HEK293 (cell line): Measurements from ENCODE around the gene NUMB.
"Not testable (repeated sequence)": the region's sequence is repeated elsewhere in the genome, so short reads cannot be mapped to it uniquely, and the experiment has no call there.

ENCODE experiments used
- CTCF ChIA-PET: fragments of 350-600 bp; formaldehyde crosslinking; extraction: SDS; loops from one replicate; lab custom pipeline; 2021; ENCODE audit warnings: antibody characterized with exemption; lab: Yijun Ruan, JAX
- POLR2A ChIA-PET: fragments of 300-600 bp; formaldehyde crosslinking; extraction: SDS; loops from one replicate; lab custom pipeline; 2020; ENCODE audit warnings: antibody characterized with exemption, inconsistent platforms; lab: Yijun Ruan, JAX
- H3K27ac ChIP-seq: fragments of 200-500 bp; sonication (Bioruptor generic); 2 replicates; pipeline ENCODE4 v1.5.1; 2014; ENCODE audit warnings: low read depth, low read length, control low read depth, inconsistent platforms; ENCODE audit errors: extremely low read depth
- H3K36me3 ChIP-seq, 2 experiments: fragments of 200-500 bp in 1 of 2; sonication (Bioruptor generic) in 1 of 2; 1 replicate in 1 of 2; 2 replicates in 1 of 2; pipeline ENCODE4 v1.5.1; 2014 to 2017; ENCODE audit warnings: inconsistent platforms in 2 of 2, low read length in 2 of 2; ENCODE audit not compliant: control insufficient read depth in 2 of 2, insufficient read depth in 1 of 2
- H3K4me1 ChIP-seq: fragments of 200-500 bp; sonication (Bioruptor generic); 2 replicates; pipeline ENCODE4 v1.5.1; 2014; ENCODE audit warnings: mild to moderate bottlenecking, low read length, inconsistent platforms; ENCODE audit not compliant: control insufficient read depth, insufficient read depth
- H3K4me3 ChIP-seq: 2 replicates; pipeline ENCODE4 v1.5.1; 2011; ENCODE audit warnings: low read depth, mild to moderate bottlenecking, control low read depth, low read length, moderate library complexity
- H3K9me3 ChIP-seq: fragments of 200-500 bp; sonication (Bioruptor generic); 2 replicates; pipeline ENCODE4 v1.5.1; 2014; ENCODE audit warnings: low read depth, low read length, inconsistent platforms; ENCODE audit not compliant: control insufficient read depth, insufficient read depth
- ELK4 ChIP-seq: IDR thresholded peaks from 2 replicates; pipeline ENCODE4 v1.6.1; 2011; ENCODE audit warnings: mild to moderate bottlenecking, low read depth, low read length, borderline replicate concordance
- HOXC10 ChIP-seq: sonication (generic); formaldehyde crosslinking; IDR thresholded peaks from 2 replicates; pipeline ENCODE4 v1.8.1; 2023; ENCODE audit warnings: mild to moderate bottlenecking, missing genetic modification reagents
- PRDM1 ChIP-seq: fragments of 450-650 bp; formaldehyde crosslinking; IDR thresholded peaks from 2 replicates; pipeline ENCODE4; 2016; ENCODE audit warnings: missing biosample characterization, missing genetic modification characterization
- PRDM10 ChIP-seq: fragments of 450-650 bp; formaldehyde crosslinking; IDR thresholded peaks from 2 replicates; pipeline ENCODE4 v1.5.1; 2016; ENCODE audit warnings: missing biosample characterization, missing genetic modification characterization
- SCRT2 ChIP-seq: fragments of 450-650 bp; formaldehyde crosslinking; IDR thresholded peaks from 2 replicates; pipeline ENCODE4 v1.5.1; 2016; ENCODE audit warnings: missing biosample characterization, missing genetic modification characterization
- YY2 ChIP-seq: fragments of 450-650 bp; formaldehyde crosslinking; IDR thresholded peaks from 2 replicates; pipeline ENCODE4 v1.5.1; 2016; ENCODE audit warnings: missing biosample characterization, missing genetic modification characterization
- ZBTB17 ChIP-seq: fragments of 450-650 bp; formaldehyde crosslinking; IDR thresholded peaks from 2 replicates; pipeline ENCODE4 v1.5.1; 2016; ENCODE audit warnings: missing biosample characterization, missing genetic modification characterization
- ZBTB44 ChIP-seq: fragments of 450-650 bp; IDR thresholded peaks from 2 replicates; pipeline ENCODE4 v1.5.1; 2018; ENCODE audit warnings: missing biosample characterization, mild to moderate bottlenecking, missing genetic modification characterization
- ZNF10 ChIP-seq: fragments of 450-650 bp; formaldehyde crosslinking; IDR thresholded peaks from 2 replicates; pipeline ENCODE4 v1.5.1; 2017; ENCODE audit warnings: missing biosample characterization, missing genetic modification characterization
- ZNF146 ChIP-seq: fragments of 450-650 bp; formaldehyde crosslinking; IDR thresholded peaks from 2 replicates; pipeline ENCODE4 v1.5.1; 2016; ENCODE audit warnings: missing biosample characterization, missing genetic modification characterization
- ZNF202 ChIP-seq: fragments of 450-650 bp; formaldehyde crosslinking; IDR thresholded peaks from 2 replicates; pipeline ENCODE4 v1.5.1; 2016; ENCODE audit warnings: missing biosample characterization, missing genetic modification characterization, borderline replicate concordance
- ZNF311 ChIP-seq: fragments of 450-650 bp; formaldehyde crosslinking; IDR thresholded peaks from 2 replicates; pipeline ENCODE4 v1.5.1; 2017; ENCODE audit warnings: missing biosample characterization, missing genetic modification characterization, borderline replicate concordance
- ZNF394 ChIP-seq: fragments of 450-650 bp; formaldehyde crosslinking; IDR thresholded peaks from 2 replicates; pipeline ENCODE4 v1.5.1; 2016; ENCODE audit warnings: missing biosample characterization, missing genetic modification characterization, mild to moderate bottlenecking, moderate library complexity, borderline replicate concordance
- ZNF423 ChIP-seq: fragments of 450-650 bp; formaldehyde crosslinking; IDR thresholded peaks from 2 replicates; pipeline ENCODE4 v1.5.1; 2016; ENCODE audit warnings: missing biosample characterization, missing genetic modification characterization
- ZNF580 ChIP-seq: fragments of 450-650 bp; formaldehyde crosslinking; IDR thresholded peaks from 2 replicates; pipeline ENCODE4 v1.5.1; 2016; ENCODE audit warnings: missing biosample characterization, missing genetic modification characterization
- ZNF600 ChIP-seq: fragments of 450-650 bp; formaldehyde crosslinking; IDR thresholded peaks from 2 replicates; pipeline ENCODE4 v1.5.1; 2016; ENCODE audit warnings: missing biosample characterization, missing genetic modification characterization
- ZNF623 ChIP-seq: fragments of 450-650 bp; formaldehyde crosslinking; IDR thresholded peaks from 2 replicates; pipeline ENCODE4 v1.5.1; 2016; ENCODE audit warnings: missing biosample characterization, missing genetic modification characterization
- ZNF664 ChIP-seq: fragments of 450-650 bp; formaldehyde crosslinking; IDR thresholded peaks from 2 replicates; pipeline ENCODE4 v1.5.1; 2016; ENCODE audit warnings: missing biosample characterization, missing genetic modification characterization
- ZNF677 ChIP-seq: fragments of 450-650 bp; IDR thresholded peaks from 2 replicates; pipeline ENCODE4 v1.5.0; 2018; ENCODE audit warnings: missing biosample characterization, mild to moderate bottlenecking, missing genetic modification characterization, moderate library complexity
- ZNF792 ChIP-seq: fragments of 450-650 bp; formaldehyde crosslinking; IDR thresholded peaks from 2 replicates; pipeline ENCODE4 v1.5.1; 2016; ENCODE audit warnings: missing biosample characterization, missing genetic modification characterization

The NUMB gene

GRCh38 chr14:73311708-73312030 is 146.7 kb downstream of the NUMB start:
- CTCF ChIA-PET: interaction anchor here (2.2 kb wide), 1 partner anchor 16 kb away, joined by 7 read pairs; no protein-coding TSS in a partner anchor
- TF ChIP-seq ZNF600 (tag by site-specific recombination) (peak; percentile 57; the same call in 1 of the 2 replicates), ZNF394 (tag by site-specific recombination) (no peak), ZNF792 (no peak), ELK4 (no peak), ZNF202 (no peak), YY2 (tag by site-specific recombination) (0 out of 2 replicates have a peak, but pooled peaks have one; percentile 1), ZBTB17 (tag by site-specific recombination) (0 out of 2 replicates have a peak, but pooled peaks have one; percentile 3), PRDM10 (tag by site-specific recombination) (0 out of 2 replicates have a peak, but pooled peaks have one; percentile 11), ZNF677 (tag by site-specific recombination) (no peak), ZNF664 (tag by site-specific recombination) (no peak), ZNF311 (tag by site-specific recombination) (no peak)
- Histone ChIP-seq H3K4me3 (no peak overlapping the region), H3K36me3 (no peaks in the 10 kb centered on the region; a peak in 1 of 3 replicates), H3K4me1 (peaks cover 16% of the 10 kb centered on the region), H3K9me3 (no peaks in the 10 kb centered on the region), H3K27ac (no peak overlapping the region)
- POLR2A ChIA-PET: no interaction called here

- H3K27ac ChIP-seq, H3K36me3 ChIP-seq, POLR2A ChIA-PET, CTCF ChIA-PET, H3K9me3 ChIP-seq, H3K4me3 ChIP-seq: not testable (repeated sequence)
- peaks cover 12% of the 10 kb centered on the region for H3K4me1 ChIP-seq
- TF ChIP-seq ZNF146: peak; percentile 94
- TF ChIP-seq, all 188 proteins: peak for 1; not testable (repeated sequence) for 187
These were observed 149.1 kb downstream of the NUMB start for GRCh38 chr14:73309207-73309606.

GRCh38 chr14:73307261-73307660 is 151.1 kb downstream of the NUMB start:
- Histone ChIP-seq H3K4me3 (no peak overlapping the region), H3K4me1 (peaks cover 11% of the 10 kb centered on the region), H3K9me3 (no peaks in the 10 kb centered on the region), H3K27ac (no peak overlapping the region), H3K36me3 (no peaks in the 10 kb centered on the region; a peak in 1 of 3 replicates)
- ChIA-PET POLR2A (no interaction called here), CTCF (interaction anchor here (0.8 to 1.4 kb wide), 2 partner anchors 12 to 165 kb away, joined by 4 to 7 read pairs; no protein-coding TSS in a partner anchor)
- TF ChIP-seq PRDM1 (tag by site-specific recombination) (no peak), ZNF10 (tag by site-specific recombination) (no peak), HOXC10 (CRISPR knock-in tag) (no peak), ZNF580 (tag by site-specific recombination) (no peak), SCRT2 (tag by site-specific recombination) (no peak), ZBTB44 (no peak), ZNF623 (tag by site-specific recombination) (peak; percentile 33; the same call in 1 of the 2 replicates), ZNF423 (tag by site-specific recombination) (no peak)
